ENCODE data around the gene NAALADL2. TPM values are rescaled to one million over a fixed set of nuclear protein-coding genes. Genes with fewer than 3 reads are reported as not detected.

Gene NAALADL2
- total and polyA plus RNA-seq, 2 of the 8 experiments (the other 6 are each of a cell fraction or from before 2014, with no cell fraction given): 0.12 to 0.22 TPM

DNA sequence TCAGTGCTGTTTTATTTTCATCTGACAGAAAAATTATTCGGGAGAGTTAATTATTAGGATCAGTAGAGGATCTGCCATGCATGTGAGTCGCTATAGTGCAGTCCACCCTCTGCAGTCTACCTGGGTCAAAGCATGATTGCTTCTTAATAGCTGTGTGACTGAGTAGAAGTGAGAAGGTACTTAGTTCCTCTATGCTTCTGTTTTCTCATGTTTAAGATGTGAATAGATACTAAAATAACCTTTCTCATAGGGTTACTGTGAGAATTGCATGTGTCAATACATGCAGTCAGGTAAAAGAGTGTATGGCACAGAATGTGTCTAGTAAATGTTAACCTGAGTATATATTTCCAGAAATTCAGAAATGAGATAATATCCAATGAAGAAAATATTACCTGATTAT lies 435.7 kb downstream of the NAALADL2 start:
- no peak overlapping the region for H2BK12ac ChIP-seq (ENCODE audit: low read depth, low read length)
- ChIA-PET POLR2A (ENCODE audit: partially characterized antibody) (interaction anchor here (1.7 kb wide), 1 partner anchor 10 kb away, joined by 3 read pairs; no protein-coding TSS in a partner anchor), CTCF (ENCODE audit: partially characterized antibody) (no interaction called here)
- H3K4me3 ChIP-seq (ENCODE audit: extremely low read depth in 1 of 4, insufficient read depth in 2 of 4, low read depth in 3 of 4, low read length in 4 of 4): no peak overlapping the region
- H2BK15ac ChIP-seq (ENCODE audit: low read length): no peak overlapping the region
- H4K8ac ChIP-seq (ENCODE audit: extremely low read depth, insufficient read depth, low read length): no peak overlapping the region
- H2AFZ ChIP-seq (ENCODE audit: low read length): no peak overlapping the region
- no peak overlapping the region for H3K27ac ChIP-seq (ENCODE audit: low read depth, low read length)
- H4K5ac ChIP-seq (ENCODE audit: insufficient read length, low read depth, low read length): no peak overlapping the region
- no peak overlapping the region for H3K14ac ChIP-seq (ENCODE audit: insufficient read length)
- H3K36me3 ChIP-seq (ENCODE audit: control insufficient read depth in 2 of 4, insufficient read depth in 4 of 4, low read length in 3 of 4): no peaks in the 10 kb centered on the region
- no peak overlapping the region for H2AK5ac ChIP-seq (ENCODE audit: low read depth, low read length)
- H4K20me1 ChIP-seq (replicated peaks in 1 of 2; ENCODE audit: control insufficient read depth in 1 of 2, insufficient read depth in 2 of 2, low read length in 2 of 2): no peaks in the 10 kb centered on the region
- WGBS, 2 experiments (ENCODE audit: extremely low coverage in 1 of 2, insufficient coverage in 1 of 2, insufficient read length in 1 of 2, insufficient replicate concordance in 2 of 2, low coverage in 1 of 2, low lambda C conversion rate in 2 of 2, missing lambda C conversion rate in 1 of 2): 68% methylated on average over 2 of the region's 2 CpGs; no CpG with 5 or more reads in 1 of the 2 experiments
- no peak overlapping the region for H3K56ac ChIP-seq (replicated peaks; ENCODE audit: insufficient read length, low read depth, low read length)
- H2BK120ac ChIP-seq (replicated peaks; ENCODE audit: low read depth, low read length): no peak overlapping the region
- H3K4ac ChIP-seq (replicated peaks; ENCODE audit: insufficient read length, low read depth, low read length): no peak overlapping the region
- no peaks in the 10 kb centered on the region; the same call in 1 of the 2 replicates for H3K23me2 ChIP-seq (ENCODE audit: low read depth, low read length)
- no peaks in the 10 kb centered on the region for H3K79me2 ChIP-seq (ENCODE audit: control insufficient read depth in 1 of 2, insufficient read depth in 2 of 2, low read length in 2 of 2)
- no peak overlapping the region for H3K23ac ChIP-seq (ENCODE audit: insufficient read length)
- no peaks in the 10 kb centered on the region for H3K4me1 ChIP-seq (replicated peaks in 1 of 4; ENCODE audit: control insufficient read depth in 3 of 4, insufficient read depth in 4 of 4, low read length in 3 of 4)
- FAIRE-seq (no peak), DNase-seq (ENCODE audit: low read depth in 1 of 2, low spot score in 2 of 2) (no peak)
- H3K27me3 ChIP-seq (replicated peaks in 1 of 4; ENCODE audit: control insufficient read depth in 3 of 4, extremely low read depth in 1 of 4, insufficient read depth in 3 of 4, low read length in 3 of 4): no peaks in the 10 kb centered on the region
- no peaks in the 10 kb centered on the region for H3K79me1 ChIP-seq (ENCODE audit: low read depth, low read length)
- no peak overlapping the region for H3K9ac ChIP-seq (replicated peaks in 1 of 4; ENCODE audit: extremely low read depth in 1 of 4, low read depth in 3 of 4, low read length in 3 of 4)
- no peak for TF ChIP-seq SP2 (IDR thresholded peaks at IDR 0.05; ENCODE audit: low read length)
- H3K18ac ChIP-seq (ENCODE audit: extremely low read depth, low read length): no peak overlapping the region
- no peak overlapping the region for H2BK20ac ChIP-seq (ENCODE audit: low read length)
- no peaks in the 10 kb centered on the region for H3K9me3 ChIP-seq (ENCODE audit: insufficient read depth in 2 of 2, low read depth in 1 of 2, low read length in 1 of 2)
- H2BK5ac ChIP-seq (ENCODE audit: low read depth, low read length): no peak overlapping the region
- H4K91ac ChIP-seq (replicated peaks; ENCODE audit: insufficient read length, low read length): no peak overlapping the region
- no peak overlapping the region for H3K4me2 ChIP-seq (ENCODE audit: insufficient read depth in 1 of 2, low read depth in 2 of 2, low read length in 2 of 2)
